ENCODE data around the gene CDC42BPB. TPM values are rescaled to one million over a fixed set of nuclear protein-coding genes. Genes with fewer than 3 reads are reported as not detected.
A peak's percentile ranks its signal among the peaks of the same experiment; 100 is the strongest.

Gene CDC42BPB
- total RNA-seq, 1 donor from 2014 or later: 96.5 TPM

GRCh38 chr14:102930753-102931579, 126.4 kb downstream of the CDC42BPB start:
- Histone ChIP-seq H3K4me3 (peak overlapping the region; percentile 44 to 57), H3K27me3 (peaks cover 26% of the 10 kb centered on the region), H3K36me3 (peaks cover 5 to 23% of the 10 kb centered on the region in 2 donors), H3K9me3 (no peaks in the 10 kb centered on the region), H3K4me1 (peaks cover 19 to 23% of the 10 kb centered on the region in 2 donors), H3K27ac (no peak overlapping the region)
- no peak for TF ChIP-seq CTCF (IDR thresholded peaks at IDR 0.05)
- no peak for DNase-seq (ENCODE audit: low spot score in 2 of 2)
- intact Hi-C loops (cut with DNase I): no loop called here

- Histone ChIP-seq H3K4me3 (peak overlapping the region; percentile 44 to 57), H3K4me1 (peaks cover 19 to 23% of the 10 kb centered on the region in 2 donors), H3K36me3 (peaks cover 5 to 22% of the 10 kb centered on the region in 2 donors), H3K27me3 (peaks cover 26% of the 10 kb centered on the region), H3K9me3 (no peaks in the 10 kb centered on the region), H3K27ac (no peak overlapping the region)
- no peak for DNase-seq (ENCODE audit: low spot score in 2 of 2)
- intact Hi-C loops (cut with DNase I): no loop called here
- TF ChIP-seq CTCF (IDR thresholded peaks at IDR 0.05): no peak
These were observed 127.1 kb downstream of the CDC42BPB start for GRCh38 chr14:102930138-102930752.

GRCh38 chr14:102929241-102930137, 127.9 kb downstream of the CDC42BPB start:
- Histone ChIP-seq H3K27ac (no peak overlapping the region), H3K9me3 (no peaks in the 10 kb centered on the region), H3K27me3 (peaks cover 26% of the 10 kb centered on the region), H3K4me3 (peak overlapping the region; percentile 44 to 57), H3K4me1 (peaks cover 19 to 23% of the 10 kb centered on the region in 2 donors), H3K36me3 (peaks cover 5 to 22% of the 10 kb centered on the region in 2 donors)
- DNase-seq (ENCODE audit: low spot score in 2 of 2): no peak
- no peak for TF ChIP-seq CTCF (IDR thresholded peaks at IDR 0.05)
- intact Hi-C loops (cut with DNase I): no loop called here

GRCh38 chr14:102928412-102929240, 128.7 kb downstream of the CDC42BPB start:
- Histone ChIP-seq H3K4me1 (peaks cover 19 to 23% of the 10 kb centered on the region in 2 donors), H3K4me3 (peak overlapping the region; percentile 44 to 57), H3K9me3 (no peaks in the 10 kb centered on the region), H3K27ac (no peak overlapping the region), H3K36me3 (peaks cover 2 to 15% of the 10 kb centered on the region in 2 donors), H3K27me3 (peaks cover 26% of the 10 kb centered on the region)
- intact Hi-C loops (cut with DNase I): no loop called here
- peak in 1 of 2 donors; percentile 82 for DNase-seq (ENCODE audit: low spot score in 2 of 2)
- TF ChIP-seq CTCF (IDR thresholded peaks at IDR 0.05): no peak

All from ascending aorta (tissue), 2 donors.